GM18858 (cell line): ENCODE measurements around the gene PIERCE2.
"Not testable (repeated sequence)": the region's sequence is repeated elsewhere in the genome, so short reads cannot be mapped to it uniquely, and the experiment has no call there.

Experiments used
- ATAC-seq: cut with Tn5 transposase; IDR thresholded peaks from one replicate; pipeline ENCODE4 v1.9.1; 2021; ENCODE audit not compliant: unreplicated experiment

The PIERCE2 gene

GRCh38 chr15:55422089-55422488, 13.8 kb downstream of the PIERCE2 start:
- ATAC-seq = no peak

- ATAC-seq = peak; percentile 60
Measured at GRCh38 chr15:55434989-55435825, 26.9 kb downstream of the PIERCE2 start.

- ATAC-seq = not testable (repeated sequence)
Measured at GRCh38 chr15:55443141-55443540, 34.8 kb downstream of the PIERCE2 start.

- ATAC-seq = not testable (repeated sequence)
Measured at GRCh38 chr15:55445936-55446335, 37.6 kb downstream of the PIERCE2 start.

GRCh38 chr15:55446379-55447029, 38.2 kb downstream of the PIERCE2 start:
- not testable (repeated sequence) for ATAC-seq

- ATAC-seq = not testable (repeated sequence)
Measured at GRCh38 chr15:55447030-55447394, 38.7 kb downstream of the PIERCE2 start.

- no peak for ATAC-seq
Measured at GRCh38 chr15:55457401-55458022, 49.2 kb downstream of the PIERCE2 start.

- ATAC-seq = no peak
Measured at GRCh38 chr15:55461447-55461846, 53.2 kb downstream of the PIERCE2 start.

GRCh38 chr15:55468321-55468720, 60.0 kb downstream of the PIERCE2 start:
- ATAC-seq = no peak
